22Rv1 (cell line): ENCODE results near the gene HRH3.

ENCODE experiments used
- ZFX ChIP-seq: fragments of 450-650 bp; IDR thresholded peaks from 2 replicates; pipeline ENCODE4 v1.6.1; 2017; ENCODE audit warnings: antibody characterized with exemption, borderline replicate concordance
- TF ChIP-seq, protein P1 (sequence below): fragments of 450-650 bp; IDR thresholded peaks from 2 replicates; pipeline ENCODE4 v1.5.1; 2017; ENCODE audit warnings: mild to moderate bottlenecking

DNA sequence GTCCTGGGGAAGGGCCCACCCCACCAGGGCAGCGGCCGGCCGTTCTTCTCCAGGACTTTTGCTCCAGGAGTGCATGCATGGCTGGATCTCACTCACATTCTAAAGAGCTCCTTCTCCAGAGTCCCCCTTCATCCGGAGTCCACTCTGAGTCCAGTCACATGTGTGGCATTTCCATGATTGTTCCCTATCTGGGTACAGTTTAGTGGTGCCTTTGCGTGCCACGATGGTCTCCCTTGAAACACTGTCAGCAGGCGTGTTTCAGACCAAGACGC lies 39.2 kb upstream of the HRH3 start:
- TF ChIP-seq, protein P1, sequence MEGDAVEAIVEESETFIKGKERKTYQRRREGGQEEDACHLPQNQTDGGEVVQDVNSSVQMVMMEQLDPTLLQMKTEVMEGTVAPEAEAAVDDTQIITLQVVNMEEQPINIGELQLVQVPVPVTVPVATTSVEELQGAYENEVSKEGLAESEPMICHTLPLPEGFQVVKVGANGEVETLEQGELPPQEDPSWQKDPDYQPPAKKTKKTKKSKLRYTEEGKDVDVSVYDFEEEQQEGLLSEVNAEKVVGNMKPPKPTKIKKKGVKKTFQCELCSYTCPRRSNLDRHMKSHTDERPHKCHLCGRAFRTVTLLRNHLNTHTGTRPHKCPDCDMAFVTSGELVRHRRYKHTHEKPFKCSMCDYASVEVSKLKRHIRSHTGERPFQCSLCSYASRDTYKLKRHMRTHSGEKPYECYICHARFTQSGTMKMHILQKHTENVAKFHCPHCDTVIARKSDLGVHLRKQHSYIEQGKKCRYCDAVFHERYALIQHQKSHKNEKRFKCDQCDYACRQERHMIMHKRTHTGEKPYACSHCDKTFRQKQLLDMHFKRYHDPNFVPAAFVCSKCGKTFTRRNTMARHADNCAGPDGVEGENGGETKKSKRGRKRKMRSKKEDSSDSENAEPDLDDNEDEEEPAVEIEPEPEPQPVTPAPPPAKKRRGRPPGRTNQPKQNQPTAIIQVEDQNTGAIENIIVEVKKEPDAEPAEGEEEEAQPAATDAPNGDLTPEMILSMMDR: no peak
- TF ChIP-seq ZFX: no peak
